Activated naive CD8-positive, alpha-beta T cell treated with anti-CD3 and anti-CD28 coated beads, Interleukin-2, amount 50 U/mL, for 16 hours (primary cell): ENCODE data around the gene OR10R2.
"Not testable (repeated sequence)": the region's sequence is repeated elsewhere in the genome, so short reads cannot be mapped to it uniquely, and the experiment has no call there.

ENCODE experiments used
- DNase-seq: peaks from one replicate; pipeline ENCODE4 v3.0.0-alpha.2; 2020; ENCODE audit warnings: low read depth, low spot score

The OR10R2 gene, protein sequence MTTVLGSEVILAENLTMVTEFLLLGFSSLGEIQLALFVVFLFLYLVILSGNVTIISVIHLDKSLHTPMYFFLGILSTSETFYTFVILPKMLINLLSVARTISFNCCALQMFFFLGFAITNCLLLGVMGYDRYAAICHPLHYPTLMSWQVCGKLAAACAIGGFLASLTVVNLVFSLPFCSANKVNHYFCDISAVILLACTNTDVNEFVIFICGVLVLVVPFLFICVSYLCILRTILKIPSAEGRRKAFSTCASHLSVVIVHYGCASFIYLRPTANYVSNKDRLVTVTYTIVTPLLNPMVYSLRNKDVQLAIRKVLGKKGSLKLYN

DNA sequence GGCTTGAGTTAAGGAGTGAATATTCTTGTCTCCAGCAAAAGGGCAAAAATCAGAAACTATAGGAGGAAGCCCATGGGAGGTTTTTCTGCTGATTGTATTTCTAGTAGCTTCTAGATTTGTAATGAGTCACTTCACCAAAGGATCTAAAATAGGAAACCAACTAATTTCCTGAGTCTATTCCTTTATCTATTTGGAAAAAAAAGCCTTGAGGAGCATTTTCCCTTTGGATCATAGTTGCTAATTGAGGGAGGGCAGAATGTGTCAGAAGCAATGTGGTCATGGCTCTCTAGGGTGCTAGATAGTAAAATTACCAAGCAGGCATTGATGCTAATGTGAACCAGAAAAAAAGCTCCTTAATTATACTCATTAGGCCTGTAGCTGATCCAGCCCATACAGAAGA, at the start of gene OR10R2:
OR10R2 (plus strand) TSS at position 301 of the 400 bp plus-strand sequence. CDS start 106 bp downstream, outside the sequence.
- no peak for DNase-seq

DNA sequence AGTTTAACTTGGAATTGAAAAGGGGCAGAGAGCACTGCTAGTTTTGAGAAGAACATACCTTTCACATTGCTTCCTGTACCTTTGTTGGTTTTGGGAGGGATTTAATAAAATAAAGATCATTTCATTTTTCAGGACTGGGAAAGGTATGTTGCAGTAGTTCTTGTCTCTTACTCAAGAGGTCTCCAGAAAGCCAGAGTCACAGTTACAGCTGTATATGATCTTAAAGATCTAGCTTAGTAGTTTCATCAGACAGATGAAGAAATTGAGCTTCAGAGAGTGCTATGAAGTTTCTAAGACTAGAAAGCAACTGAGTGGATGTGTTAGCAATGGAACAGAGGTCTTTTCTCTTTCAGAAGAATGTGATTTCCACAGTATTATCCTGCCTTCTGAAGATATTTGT, 47.0 kb upstream of the OR10R2 start:
- no peak for DNase-seq

DNA sequence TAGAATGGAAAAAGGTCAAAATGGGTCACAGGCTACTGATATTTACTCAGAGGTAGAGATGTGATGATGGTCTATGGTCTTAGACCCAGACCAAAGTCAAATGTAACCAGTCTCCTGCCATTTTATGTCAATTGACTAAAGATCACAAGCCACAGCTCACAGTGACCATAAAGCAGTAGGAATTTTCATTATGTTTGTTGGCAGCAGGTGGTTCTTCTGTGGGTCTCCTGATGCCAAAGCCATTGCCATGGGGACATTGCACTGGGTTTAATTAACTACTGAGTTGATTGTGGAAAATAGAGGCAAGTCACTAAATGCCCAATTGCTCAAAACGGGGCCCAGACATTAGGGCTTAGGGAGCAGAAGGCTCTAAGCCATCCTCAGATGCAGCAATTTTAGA, 45.9 kb upstream of the OR10R2 start, which contains the start of gene OR10K2:
OR10K2 (minus strand) TSS at position 101 of the 400 bp plus-strand sequence. CDS start 5,371 bp downstream, outside the sequence.
- DNase-seq: no peak

DNA sequence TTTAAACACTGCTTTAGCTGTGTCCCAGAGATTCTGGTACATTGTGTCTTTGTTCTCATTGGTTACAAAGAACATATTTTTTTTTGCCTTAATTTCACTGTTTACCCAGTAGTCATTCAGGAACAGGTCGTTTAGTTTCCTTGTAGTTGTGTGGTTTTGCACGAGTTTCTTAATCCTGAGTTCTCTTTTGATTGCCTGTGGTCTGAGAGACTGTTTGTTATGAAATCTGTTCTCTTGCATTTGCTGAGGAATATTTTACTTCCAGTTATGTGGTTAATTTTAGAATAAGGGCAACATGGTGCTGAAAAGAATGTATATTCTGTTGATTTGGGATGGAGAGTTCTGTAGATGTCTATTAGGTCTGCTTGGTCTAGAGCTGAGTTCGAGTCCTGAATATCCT, 41.9 kb upstream of the OR10R2 start:
- not testable (repeated sequence) for DNase-seq

DNA sequence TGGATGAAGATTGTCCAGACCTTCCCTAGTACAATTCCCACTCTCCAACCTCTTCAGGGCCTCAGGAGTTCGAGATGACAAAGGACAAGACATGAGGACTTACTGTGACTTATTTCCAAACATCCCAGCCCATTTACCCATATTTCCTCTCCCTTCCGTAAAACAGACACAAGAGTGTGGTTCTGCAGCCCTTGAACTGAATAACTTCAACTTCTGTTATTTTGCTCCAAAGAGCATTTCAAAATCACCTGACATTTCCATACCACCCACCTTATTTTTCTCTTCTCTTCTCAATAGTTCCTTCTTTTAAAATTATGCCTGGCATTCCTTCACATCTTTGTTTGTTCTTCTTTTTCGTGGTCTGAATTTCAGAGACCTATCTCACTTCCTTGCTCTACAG, 37.3 kb upstream of the OR10R2 start:
- DNase-seq: no peak

DNA sequence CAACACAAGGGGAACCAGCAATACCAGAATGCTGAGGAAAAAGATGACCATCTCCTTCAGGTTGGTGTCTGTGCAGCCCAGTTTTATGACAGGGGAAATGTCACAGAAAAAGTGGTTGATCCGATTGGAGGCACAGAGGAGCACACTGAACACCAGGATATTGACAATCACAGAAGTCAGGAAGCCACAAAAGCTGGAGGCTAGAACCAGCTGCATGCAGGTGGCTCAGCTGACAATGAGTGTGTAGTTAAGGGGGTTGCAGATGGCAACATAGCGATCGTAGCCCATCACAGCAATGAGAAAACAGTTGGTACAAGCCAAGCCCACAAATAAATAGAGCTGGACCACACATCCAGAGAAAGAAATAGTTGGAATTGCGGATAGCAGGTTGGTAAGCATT, 26.6 kb upstream of the OR10R2 start:
- DNase-seq: no peak

DNA sequence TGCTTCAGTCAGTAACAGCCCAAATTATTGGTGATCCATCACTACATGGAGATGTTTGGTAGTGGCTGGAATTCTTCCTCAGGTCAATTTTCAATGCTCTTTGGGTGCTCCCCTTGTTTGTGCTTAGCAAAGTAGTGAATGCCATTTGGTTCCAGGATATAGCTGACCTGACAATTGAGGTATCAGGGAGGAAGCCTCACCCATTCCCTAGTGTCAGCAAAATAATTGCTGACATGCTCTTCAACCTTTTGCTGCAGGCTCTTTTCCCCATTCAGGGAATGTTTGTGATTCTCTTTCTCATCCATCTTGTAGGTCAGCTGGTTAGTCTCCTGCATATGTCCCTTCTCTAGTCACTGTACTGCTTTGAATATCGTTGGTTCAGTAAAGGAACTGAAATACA, 17.5 kb upstream of the OR10R2 start:
- DNase-seq: no peak

- no peak for DNase-seq
These were observed 14.8 kb upstream of the OR10R2 start for GRCh38 chr1:158457246-158457645.

GRCh38 chr1:158458263-158458662, 13.8 kb upstream of the OR10R2 start:
- no peak for DNase-seq

- no peak for DNase-seq
These were observed 10.5 kb upstream of the OR10R2 start, which contains the start of gene OR10K1 for GRCh38 chr1:158461534-158461933. OR10K1 (plus strand) TSS chr1:158461834; CDS start chr1:158465562, 3,728 bp downstream.

- DNase-seq: no peak
These were observed 13.4 kb downstream of the OR10R2 start for GRCh38 chr1:158485455-158485854.

GRCh38 chr1:158491316-158491715, 19.3 kb downstream of the OR10R2 start:
- DNase-seq: no peak

GRCh38 chr1:158493054-158493453, 21.0 kb downstream of the OR10R2 start:
- DNase-seq: no peak

DNA sequence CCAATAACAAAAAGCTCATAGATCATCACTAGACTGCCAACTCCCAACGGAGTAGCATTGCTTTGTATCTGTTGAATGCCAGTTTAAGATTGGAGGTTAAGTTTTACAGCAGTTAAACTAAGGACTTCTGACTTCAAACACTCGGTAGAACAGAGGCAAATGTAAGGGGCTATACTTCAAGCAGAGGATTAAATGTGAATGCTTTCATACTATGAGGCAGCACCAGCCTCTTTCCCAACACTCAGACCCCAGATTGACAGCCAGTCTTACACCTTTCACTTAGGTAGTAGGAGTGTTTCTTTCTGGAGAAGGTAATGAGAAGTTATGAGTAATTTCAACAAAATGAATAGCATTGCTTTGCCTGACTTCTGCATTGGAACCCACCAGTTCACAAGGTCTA, 22.8 kb downstream of the OR10R2 start:
- no peak for DNase-seq

DNA sequence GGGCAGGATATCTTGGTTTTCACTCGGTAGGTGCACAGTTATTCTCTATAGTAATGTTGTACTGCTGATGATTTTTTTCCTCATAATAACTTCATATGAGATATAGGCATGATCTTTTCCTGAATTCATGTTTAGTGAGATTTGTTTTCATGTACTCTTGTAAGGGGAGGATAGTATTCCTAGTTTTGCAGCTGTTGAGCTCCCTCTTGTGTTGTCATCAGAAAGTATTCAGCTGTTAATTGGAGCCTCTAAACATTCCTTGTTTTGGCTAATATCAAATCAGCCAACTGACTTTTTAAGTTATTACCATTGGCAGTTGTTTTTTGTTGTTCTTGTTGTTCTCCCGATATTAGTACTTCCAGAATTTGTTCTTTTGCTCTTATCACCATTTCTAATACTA, 24.4 kb downstream of the OR10R2 start:
- no peak for DNase-seq

DNA sequence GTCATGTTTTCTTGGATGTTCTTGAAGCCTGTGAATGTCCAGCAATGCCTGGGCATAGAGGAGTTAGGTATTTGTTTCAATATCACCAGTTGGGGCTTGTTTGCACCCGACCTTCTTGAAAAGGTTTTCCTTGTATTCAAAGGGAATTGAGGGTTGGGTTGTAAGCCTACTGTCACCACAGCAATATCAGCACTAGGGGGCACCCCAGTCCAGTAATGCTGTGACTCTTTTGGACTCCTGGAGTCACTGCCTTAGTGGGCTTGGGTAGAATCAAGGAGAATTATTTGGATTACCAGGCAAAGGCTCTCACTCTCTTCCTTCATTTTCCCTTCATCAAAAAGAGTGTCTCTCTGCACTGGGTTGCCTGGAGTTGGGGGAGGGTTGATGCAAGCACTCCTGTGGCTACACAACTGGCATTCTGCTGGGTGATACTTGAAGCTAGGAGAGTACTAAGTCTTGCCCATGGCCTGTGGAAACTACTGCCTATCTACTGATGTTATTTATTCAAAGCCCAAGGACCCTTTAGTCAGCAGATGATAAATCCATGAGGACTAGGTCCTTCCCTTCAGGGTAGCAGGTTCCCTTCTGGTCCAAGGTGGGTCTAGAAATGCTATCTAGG, 34.5 kb downstream of the OR10R2 start:
- no peak for DNase-seq

DNA sequence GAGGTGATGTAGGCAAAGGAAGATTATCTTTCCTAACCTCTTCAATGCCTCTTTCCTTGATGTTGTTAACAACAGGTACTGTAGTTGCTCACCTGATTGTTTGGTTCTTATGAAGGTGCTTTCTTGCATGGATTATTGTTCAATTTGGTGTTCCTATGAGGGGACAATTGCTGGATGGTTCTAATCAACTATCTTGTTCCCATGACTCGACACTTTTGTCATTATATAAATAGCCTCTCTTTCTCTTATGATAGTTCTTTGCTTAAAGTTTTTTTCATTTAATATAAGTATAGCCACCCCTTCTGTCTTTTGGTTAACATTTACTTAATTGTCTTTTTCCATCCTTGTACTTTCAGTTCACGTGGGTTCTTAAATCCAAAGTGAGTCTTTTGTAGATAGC, 35.5 kb downstream of the OR10R2 start:
- DNase-seq: no peak

DNA sequence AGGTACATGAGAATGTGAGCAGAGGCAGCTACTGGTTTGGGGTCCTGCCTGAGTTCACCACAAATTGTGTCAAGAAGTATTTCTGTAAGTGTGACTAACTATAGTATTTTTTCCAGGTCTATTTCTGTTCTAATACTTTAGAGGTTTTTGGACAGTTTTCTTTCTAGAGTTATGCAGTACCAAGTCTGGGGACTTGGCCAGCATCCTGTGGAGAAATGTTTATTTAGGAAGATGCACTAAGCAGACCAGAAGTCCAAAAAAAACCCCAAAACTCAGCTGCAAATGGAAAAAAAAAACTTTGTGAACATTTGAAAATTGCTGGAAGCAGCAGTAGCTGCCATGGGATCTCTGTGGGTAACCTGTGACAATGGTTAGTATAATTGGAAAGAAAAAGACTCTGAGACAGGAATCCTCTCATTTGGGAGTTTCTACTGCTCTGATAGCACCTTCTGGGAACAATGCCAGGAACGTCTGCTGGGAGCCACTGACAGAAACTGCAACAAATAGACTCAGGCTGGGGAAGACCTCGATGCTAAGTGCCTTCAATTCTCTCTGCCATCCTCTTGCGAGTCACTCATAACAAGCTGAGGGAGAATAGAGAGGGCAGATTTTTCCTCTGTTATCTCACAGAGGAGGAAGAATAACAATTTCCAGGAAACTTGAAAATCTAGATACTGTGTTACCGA, 37.6 kb downstream of the OR10R2 start:
- no peak for DNase-seq

DNA sequence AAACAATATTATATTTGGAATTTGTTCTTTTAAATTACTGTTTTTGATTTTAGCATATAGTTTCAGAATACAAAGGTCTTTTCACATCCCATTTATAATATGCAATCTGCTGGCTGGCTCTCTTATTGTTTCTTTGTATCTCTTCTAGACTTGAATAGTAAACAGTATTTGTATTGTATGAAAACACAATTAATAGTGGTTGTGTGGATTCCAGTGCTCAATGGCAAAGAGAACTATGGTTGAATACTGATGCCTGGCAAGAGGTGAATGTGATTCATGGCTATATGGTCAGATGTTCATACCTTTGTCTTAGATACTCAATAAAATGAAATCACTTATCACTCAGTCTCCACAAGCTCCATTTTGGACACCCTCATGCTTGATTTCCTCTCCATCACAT, 44.9 kb downstream of the OR10R2 start:
- DNase-seq: no peak

DNA sequence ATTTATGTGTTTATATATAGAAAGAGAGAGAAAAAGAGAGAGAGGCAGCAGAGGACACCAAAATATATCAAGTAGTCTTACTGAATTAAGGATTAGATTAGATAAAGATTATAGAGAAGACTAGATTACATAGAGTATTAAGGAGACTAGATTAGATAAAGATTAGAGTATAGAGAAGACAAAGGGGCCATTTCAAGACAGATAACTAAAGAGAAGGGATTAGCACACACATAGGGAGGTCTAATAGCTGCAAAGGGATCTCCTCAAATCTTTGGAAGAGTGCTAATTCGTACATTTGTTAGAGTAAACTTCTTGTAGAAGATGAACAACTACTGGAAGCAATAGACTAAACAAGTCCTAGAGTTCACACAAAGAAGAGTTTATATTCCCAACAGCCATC, 48.0 kb downstream of the OR10R2 start:
- DNase-seq: no peak

GRCh38 chr1:158520955-158521665, 49.1 kb downstream of the OR10R2 start:
- DNase-seq: no peak

DNA sequence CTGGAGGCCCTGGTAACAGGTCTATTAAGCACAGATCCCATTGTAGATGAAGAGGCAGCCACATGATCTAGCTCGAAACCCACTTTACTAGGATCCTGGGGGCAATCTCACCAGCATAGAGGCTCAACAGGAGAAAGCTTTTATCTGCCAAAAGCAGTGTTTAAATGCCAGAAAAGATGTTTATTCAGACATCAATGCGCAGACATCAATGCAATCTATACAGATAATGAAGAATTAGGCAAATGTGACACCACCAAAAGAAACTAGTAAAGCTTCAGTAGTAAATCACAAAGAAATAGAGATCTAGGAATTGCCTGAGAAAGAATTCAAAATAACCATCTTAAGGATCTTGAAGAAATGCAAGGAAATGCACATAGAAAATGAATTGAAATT, 49.6 kb downstream of the OR10R2 start:
- no peak for DNase-seq
